Gastrocnemius medialis (tissue), 4 donors: Measurements from ENCODE around the gene PLXNA2. TPM values are rescaled to one million over a fixed set of nuclear protein-coding genes. Genes with fewer than 3 reads are reported as not detected.

Experiments used
- ATAC-seq, 2 donors: fragments of 150-250 bp; one replicate each; pipeline ENCODE4 v1.9.1; 2016
- DNase-seq, 2 donors: peaks; one replicate each; pipeline ENCODE4 v3.0.0-alpha.2; 2019
- H3K27ac ChIP-seq, 4 donors: fragments of 200-600 bp; sonication (generic); 1 replicate in 1 of 4; 2 replicates in 3 of 4; pipeline ENCODE4 v1.5.1; 2016 to 2018; ENCODE audit warnings: mild to moderate bottlenecking in 2 of 4, moderate library complexity in 1 of 4
- H3K27me3 ChIP-seq, 3 donors: fragments of 200-600 bp; sonication (generic) in 2 of 3; 1 replicate in 1 of 3; 2 replicates in 2 of 3; pipeline versions ENCODE4 v1.5.1 to v1.6.0; 2016 to 2019; ENCODE audit warnings: mild to moderate bottlenecking in 1 of 3, moderate library complexity in 1 of 3
- H3K36me3 ChIP-seq, 2 donors: fragments of 200-600 bp; sonication (generic) in 1 of 2; one replicate each; pipeline ENCODE4 v1.5.1; 2017 to 2018
- H3K4me1 ChIP-seq, 2 donors: fragments of 200-600 bp; sonication (generic) in 1 of 2; one replicate each; pipeline ENCODE4 v1.5.1; 2016 to 2017; ENCODE audit warnings: mild to moderate bottlenecking in 2 of 2
- H3K4me3 ChIP-seq, 4 donors: fragments of 200-600 bp; sonication (generic) in 3 of 4; 1 replicate in 1 of 4; 2 replicates in 3 of 4; pipeline ENCODE4 v1.5.1; 2016 to 2019; ENCODE audit warnings: mild to moderate bottlenecking in 2 of 4
- H3K9me3 ChIP-seq, 3 donors: fragments of 200-600 bp; sonication (generic) in 2 of 3; 1 replicate in 1 of 3; 2 replicates in 2 of 3; pipeline ENCODE4 v1.5.1; 2016 to 2019
- CTCF ChIP-seq, 5 experiments: fragments of 450-650 bp in 3 of 5; fragments of 200-600 bp in 2 of 5; sonication (generic) in 2 of 5; IDR thresholded peaks in 4 of 5; conservative IDR thresholded peaks in 1 of 5; 1 replicate in 4 of 5; 2 replicates in 1 of 5; pipeline ENCODE4 v1.5.1; 2016 to 2019; ENCODE audit warnings: antibody characterized with exemption in 5 of 5, mild to moderate bottlenecking in 3 of 5, moderate library complexity in 3 of 5
- POLR2A ChIP-seq, 2 donors: fragments of 450-650 bp; IDR thresholded peaks; one replicate each; pipeline ENCODE4 v1.6.1; 2017; ENCODE audit warnings: antibody characterized with exemption in 2 of 2, mild to moderate bottlenecking in 2 of 2, moderate library complexity in 2 of 2
- in situ Hi-C, 4 donors: fragments of 200-750 bp; cut with MboI; loops; one replicate each; pipeline versions ENCODE4 v1.15.0 to v1.8.0; 2017; ENCODE audit warnings: low sequenced_read_pairs in 4 of 4
- intact Hi-C: fragments of 100-400 bp; cut with DNase I; formaldehyde crosslinking; loops from one replicate; pipeline ENCODE4 v1.15.1; 2023; ENCODE audit warnings: low total_unique reads
- total RNA-seq, 4 donors: library from RNA; depleted of rRNA; stranded (reverse); fragments of >200 nt; gene quantifications; one replicate each; pipeline versions ENCODE4 v1.1.0 to v1.2.3, GENCODE V29; 2016

PLXNA2 gene
- total RNA-seq, 4 donors from 2014 or later: 12.4 to 20.0 (median 16.2) TPM

- intact Hi-C loops: loop anchor here (5.0 kb wide), 1 partner anchor 41 kb away; no protein-coding TSS in a partner anchor
- DNase-seq: no peak
- TF ChIP-seq POLR2A (IDR thresholded peaks at IDR 0.05) (no peak), CTCF (IDR thresholded peaks at IDR 0.05 in 4 of 5, conservative IDR thresholded peaks at IDR 0.05 in 1 of 5) (no peak)
- peaks cover 50 to 53% of the 10 kb centered on the region in 2 donors for H3K4me1 ChIP-seq
- no peaks in the 10 kb centered on the region for H3K9me3 ChIP-seq
- H3K27me3 ChIP-seq: no peaks in the 10 kb centered on the region
- peak in 1 of 2 donors; percentile 22 for ATAC-seq
- H3K4me3 ChIP-seq: no peak overlapping the region
- H3K36me3 ChIP-seq: peaks cover 0 to 12% of the 10 kb centered on the region in 2 donors
- peak overlapping the region; percentile 66 to 76 (median 70) for H3K27ac ChIP-seq
- in situ Hi-C loops: no loop called here
Observed at GRCh38 chr1:208203127-208203847, 40.9 kb downstream of the PLXNA2 start.

GRCh38 chr1:208202333-208202995 lies 41.7 kb downstream of the PLXNA2 start:
- no peaks in the 10 kb centered on the region for H3K9me3 ChIP-seq
- peaks cover 46 to 50% of the 10 kb centered on the region in 2 donors for H3K4me1 ChIP-seq
- TF ChIP-seq POLR2A (IDR thresholded peaks at IDR 0.05): no peak
- DNase-seq (no peak), ATAC-seq (no peak)
- peak overlapping the region; percentile 66 to 76 (median 70) for H3K27ac ChIP-seq
- no peak overlapping the region for H3K4me3 ChIP-seq
- peaks cover 0 to 10% of the 10 kb centered on the region in 2 donors for H3K36me3 ChIP-seq
- no peaks in the 10 kb centered on the region for H3K27me3 ChIP-seq
- intact Hi-C loops (loop anchor here (5.0 kb wide), 1 partner anchor 40 kb away; no protein-coding TSS in a partner anchor), in situ Hi-C loops (no loop called here)

- in situ Hi-C loops (no loop called here), intact Hi-C loops (loop anchor here (5.0 kb wide), 1 partner anchor 39 kb away; no protein-coding TSS in a partner anchor)
- Histone ChIP-seq H3K27me3 (no peaks in the 10 kb centered on the region), H3K36me3 (peaks cover 0 to 4% of the 10 kb centered on the region in 2 donors), H3K4me3 (no peak overlapping the region), H3K27ac (peak overlapping the region; percentile 46 to 76 (median 69)), H3K9me3 (no peaks in the 10 kb centered on the region), H3K4me1 (peaks cover 46 to 47% of the 10 kb centered on the region in 2 donors)
- ATAC-seq (peak; percentile 98), DNase-seq (peak; percentile 70 to 81)
- TF ChIP-seq CTCF (IDR thresholded peaks at IDR 0.05 in 4 of 5, conservative IDR thresholded peaks at IDR 0.05 in 1 of 5) (no peak), POLR2A (IDR thresholded peaks at IDR 0.05) (no peak)
Observed at GRCh38 chr1:208201229-208201628, 43.0 kb downstream of the PLXNA2 start.

GRCh38 chr1:208200116-208200515 lies 44.1 kb downstream of the PLXNA2 start:
- H3K4me3 ChIP-seq: no peak overlapping the region
- ATAC-seq (no peak), DNase-seq (no peak)
- no peak for TF ChIP-seq POLR2A (IDR thresholded peaks at IDR 0.05)
- TF ChIP-seq CTCF (IDR thresholded peaks at IDR 0.05 in 4 of 5, conservative IDR thresholded peaks at IDR 0.05 in 1 of 5): no peak
- no peaks in the 10 kb centered on the region for H3K27me3 ChIP-seq
- in situ Hi-C loops (no loop called here), intact Hi-C loops (loop anchor here (5.0 kb wide), 1 partner anchor 38 kb away; no protein-coding TSS in a partner anchor)
- H3K4me1 ChIP-seq: peaks cover 41 to 42% of the 10 kb centered on the region in 2 donors
- peak overlapping the region in 2 of 4 donors; percentile 27 for H3K27ac ChIP-seq
- H3K9me3 ChIP-seq: no peaks in the 10 kb centered on the region
- H3K36me3 ChIP-seq: no peaks in the 10 kb centered on the region

- Histone ChIP-seq H3K4me1 (peaks cover 28 to 30% of the 10 kb centered on the region in 2 donors), H3K4me3 (no peak overlapping the region), H3K36me3 (no peaks in the 10 kb centered on the region), H3K9me3 (no peaks in the 10 kb centered on the region), H3K27me3 (no peaks in the 10 kb centered on the region), H3K27ac (no peak overlapping the region)
- no peak for ATAC-seq
- intact Hi-C loops (no loop called here), in situ Hi-C loops (no loop called here)
- no peak for DNase-seq
- TF ChIP-seq POLR2A (IDR thresholded peaks at IDR 0.05) (no peak), CTCF (IDR thresholded peaks at IDR 0.05 in 4 of 5, conservative IDR thresholded peaks at IDR 0.05 in 1 of 5) (no peak)
Observed at GRCh38 chr1:208198236-208198635, 45.9 kb downstream of the PLXNA2 start.
